ENCODE data around the gene MAP3K21. TPM values are rescaled to one million over a fixed set of nuclear protein-coding genes. Genes with fewer than 3 reads are reported as not detected.

The MAP3K21 gene
- total RNA-seq, 4 donors from 2014 or later, result 0.26 to 5.6 (median 2.0) TPM

GRCh38 chr1:233362743-233363142, 35.2 kb downstream of the MAP3K21 start:
- H3K36me3 ChIP-seq, result no peaks in the 10 kb centered on the region
- no peak for DNase-seq
- H3K9me3 ChIP-seq, result no peaks in the 10 kb centered on the region
- TF ChIP-seq POLR2A (IDR thresholded peaks at IDR 0.05) (no peak), CTCF (IDR thresholded peaks at IDR 0.05) (no peak)
- no peaks in the 10 kb centered on the region for H3K4me1 ChIP-seq
- intact Hi-C loops (cut with DNase I; ENCODE audit: low total_unique reads), result no loop called here
- H3K4me3 ChIP-seq, result no peak overlapping the region
- no peak overlapping the region for H3K27ac ChIP-seq
- no peaks in the 10 kb centered on the region for H3K27me3 ChIP-seq

GRCh38 chr1:233364026-233364425, 36.5 kb downstream of the MAP3K21 start:
- Histone ChIP-seq H3K9me3 (no peaks in the 10 kb centered on the region), H3K36me3 (no peaks in the 10 kb centered on the region), H3K4me1 (no peaks in the 10 kb centered on the region), H3K27me3 (no peaks in the 10 kb centered on the region), H3K4me3 (no peak overlapping the region), H3K27ac (no peak overlapping the region)
- intact Hi-C loops (cut with DNase I; ENCODE audit: low total_unique reads), result no loop called here
- no peak for DNase-seq
- no peak for TF ChIP-seq CTCF (IDR thresholded peaks at IDR 0.05)
- no peak for TF ChIP-seq POLR2A (IDR thresholded peaks at IDR 0.05)

DNA sequence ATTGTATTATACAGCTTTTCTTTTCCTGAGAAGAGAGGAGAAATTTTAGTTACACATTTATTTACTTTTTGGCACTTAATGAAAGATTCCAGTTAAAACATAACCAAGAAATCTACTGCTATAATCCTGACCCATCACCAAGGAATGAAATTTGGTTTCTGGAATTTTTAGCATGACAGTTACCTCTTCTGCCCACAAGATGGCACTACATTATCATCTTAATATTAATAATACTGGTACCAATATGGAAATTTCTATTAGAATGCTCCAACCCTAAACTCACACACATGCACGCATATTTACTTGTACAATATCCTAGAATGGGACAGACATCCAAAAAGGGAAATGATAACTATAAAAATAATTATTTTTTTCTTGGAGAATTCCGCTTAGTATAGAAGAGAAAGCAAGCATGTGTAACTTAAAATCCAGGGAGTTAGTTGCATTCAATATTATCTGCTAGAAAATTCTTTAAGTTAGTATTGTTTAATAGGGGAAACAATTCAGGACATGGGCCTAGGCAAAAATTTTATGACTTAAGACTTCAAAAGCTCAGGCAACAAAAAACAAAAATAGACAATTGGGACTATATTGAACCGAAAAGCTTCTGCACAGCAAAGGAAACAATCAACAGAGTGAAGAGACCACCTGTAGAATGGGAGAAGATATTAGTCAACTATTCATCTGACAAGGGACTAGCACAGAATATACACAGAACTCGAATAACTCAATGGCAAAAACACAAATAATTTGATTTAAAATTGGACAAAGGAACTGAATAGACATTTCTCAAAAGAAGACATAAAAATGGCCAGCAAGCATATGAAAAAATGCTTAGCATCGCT, 37.4 kb downstream of the MAP3K21 start:
- no peaks in the 10 kb centered on the region for H3K27me3 ChIP-seq
- no peak overlapping the region for H3K4me3 ChIP-seq
- intact Hi-C loops (cut with DNase I; ENCODE audit: low total_unique reads), result no loop called here
- no peaks in the 10 kb centered on the region for H3K4me1 ChIP-seq
- no peak for DNase-seq
- no peaks in the 10 kb centered on the region for H3K36me3 ChIP-seq
- no peak overlapping the region for H3K27ac ChIP-seq
- H3K9me3 ChIP-seq, result no peaks in the 10 kb centered on the region
- no peak for TF ChIP-seq POLR2A (IDR thresholded peaks at IDR 0.05)
- peak; percentile 36 to 54 (median 40) for TF ChIP-seq CTCF (IDR thresholded peaks at IDR 0.05)

- Histone ChIP-seq H3K4me3 (no peak overlapping the region), H3K27me3 (no peaks in the 10 kb centered on the region), H3K27ac (no peak overlapping the region), H3K9me3 (no peaks in the 10 kb centered on the region), H3K36me3 (no peaks in the 10 kb centered on the region), H3K4me1 (no peaks in the 10 kb centered on the region)
- no peak for DNase-seq
- TF ChIP-seq CTCF (IDR thresholded peaks at IDR 0.05), result no peak
- TF ChIP-seq POLR2A (IDR thresholded peaks at IDR 0.05), result no peak
- intact Hi-C loops (cut with DNase I; ENCODE audit: low total_unique reads), result no loop called here
Measured at GRCh38 chr1:233366575-233366974, 39.1 kb downstream of the MAP3K21 start.

- Histone ChIP-seq H3K27me3 (no peaks in the 10 kb centered on the region), H3K4me3 (no peak overlapping the region), H3K4me1 (no peaks in the 10 kb centered on the region), H3K27ac (no peak overlapping the region), H3K36me3 (no peaks in the 10 kb centered on the region), H3K9me3 (no peaks in the 10 kb centered on the region)
- intact Hi-C loops (cut with DNase I; ENCODE audit: low total_unique reads), result no loop called here
- DNase-seq, result no peak
- TF ChIP-seq POLR2A (IDR thresholded peaks at IDR 0.05) (no peak), CTCF (IDR thresholded peaks at IDR 0.05) (no peak)
Measured at GRCh38 chr1:233367057-233367803, 39.7 kb downstream of the MAP3K21 start.

All from uterus (tissue), 4 donors.